Measurements from ENCODE around the gene KIF26B.

KIF26B gene

DNA sequence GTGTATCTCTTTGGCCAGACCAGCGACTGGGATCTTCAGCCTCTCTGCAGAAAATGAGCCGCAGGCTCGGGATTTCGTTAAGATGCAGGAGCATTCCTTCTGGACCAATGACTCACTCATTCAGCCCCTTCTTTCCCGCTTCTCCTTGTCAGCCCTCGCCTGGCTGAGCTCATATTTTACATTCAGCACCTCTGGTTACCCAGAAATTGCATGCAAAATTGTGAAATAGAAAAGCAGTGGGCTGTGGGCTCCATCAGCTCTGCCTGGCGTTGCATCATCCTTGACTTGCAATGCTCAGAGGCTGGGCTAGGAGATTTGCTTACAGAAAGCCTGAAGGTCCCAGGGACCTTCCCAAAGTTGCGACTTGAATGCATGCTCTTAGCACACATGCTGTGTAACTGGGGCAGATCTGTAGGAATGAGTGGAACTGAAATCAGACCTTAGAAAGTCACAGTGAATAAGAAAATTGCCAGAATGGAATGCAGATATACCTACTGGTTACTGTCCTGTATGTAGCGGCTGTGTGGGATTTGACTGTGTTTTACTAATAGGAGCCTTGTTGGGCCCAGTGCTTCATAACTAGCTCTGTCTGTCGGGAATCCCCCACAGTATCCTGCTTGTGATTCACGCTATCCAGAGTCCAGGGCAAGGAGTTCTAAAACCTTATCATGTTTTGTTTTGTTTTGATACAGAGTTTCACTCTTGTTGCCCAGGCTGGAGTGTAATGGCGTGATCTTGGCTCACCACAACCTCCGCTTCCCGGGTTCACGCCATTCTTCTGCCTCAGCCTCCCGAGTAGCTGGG is 444.8 kb downstream of the KIF26B start:
- Histone ChIP-seq H3K4me1 (ENCODE audit: insufficient read depth, insufficient read length) (no peaks in the 10 kb centered on the region), H3K4me3 (ENCODE audit: insufficient read length, low read depth) (no peak overlapping the region), H3K9me3 (ENCODE audit: insufficient read depth, low read length) (no peaks in the 10 kb centered on the region), H3K27me3 (ENCODE audit: insufficient read depth, insufficient read length) (no peaks in the 10 kb centered on the region), H3K9ac (ENCODE audit: insufficient read length, low read depth) (no peak overlapping the region), H3K36me3 (ENCODE audit: insufficient read depth, insufficient read length, low read length) (no peaks in the 10 kb centered on the region)
- TF ChIP-seq YY1 (IDR thresholded peaks at IDR 0.05; ENCODE audit: insufficient read depth, insufficient read length) (no peak), SUZ12 (IDR thresholded peaks at IDR 0.05; ENCODE audit: extremely low read depth, insufficient read depth, insufficient read length) (no peak), ZNF274 (IDR thresholded peaks at IDR 0.05; ENCODE audit: low read depth, low read length) (no peak)
- no peak for DNase-seq (ENCODE audit: low read depth, low spot score)

DNA sequence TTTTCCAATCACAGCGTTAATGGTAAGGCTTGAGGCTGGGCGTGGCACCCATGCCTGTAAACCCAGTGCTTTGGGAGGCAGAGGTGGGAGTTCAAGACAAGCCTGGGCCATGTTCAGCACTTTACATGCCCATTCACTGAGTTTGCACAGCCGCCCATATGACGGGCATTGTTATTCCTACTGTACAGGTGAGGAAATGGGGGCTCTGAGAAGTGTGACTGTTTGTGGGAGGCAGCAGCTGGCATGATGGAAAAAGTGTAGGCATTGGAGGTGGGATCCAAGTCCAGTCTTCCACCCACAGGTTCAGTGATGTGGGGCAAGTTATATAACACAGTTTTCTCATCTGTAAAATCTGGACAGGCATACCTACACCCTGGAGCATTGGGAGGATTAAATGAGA is 445.9 kb downstream of the KIF26B start:
- TF ChIP-seq SUZ12 (IDR thresholded peaks at IDR 0.05; ENCODE audit: extremely low read depth, insufficient read depth, insufficient read length) (no peak), ZNF274 (IDR thresholded peaks at IDR 0.05; ENCODE audit: low read depth, low read length) (no peak), YY1 (IDR thresholded peaks at IDR 0.05; ENCODE audit: insufficient read depth, insufficient read length) (no peak)
- no peaks in the 10 kb centered on the region for H3K27me3 ChIP-seq (ENCODE audit: insufficient read depth, insufficient read length)
- H3K4me1 ChIP-seq (ENCODE audit: insufficient read depth, insufficient read length): peaks cover 6% of the 10 kb centered on the region

DNA sequence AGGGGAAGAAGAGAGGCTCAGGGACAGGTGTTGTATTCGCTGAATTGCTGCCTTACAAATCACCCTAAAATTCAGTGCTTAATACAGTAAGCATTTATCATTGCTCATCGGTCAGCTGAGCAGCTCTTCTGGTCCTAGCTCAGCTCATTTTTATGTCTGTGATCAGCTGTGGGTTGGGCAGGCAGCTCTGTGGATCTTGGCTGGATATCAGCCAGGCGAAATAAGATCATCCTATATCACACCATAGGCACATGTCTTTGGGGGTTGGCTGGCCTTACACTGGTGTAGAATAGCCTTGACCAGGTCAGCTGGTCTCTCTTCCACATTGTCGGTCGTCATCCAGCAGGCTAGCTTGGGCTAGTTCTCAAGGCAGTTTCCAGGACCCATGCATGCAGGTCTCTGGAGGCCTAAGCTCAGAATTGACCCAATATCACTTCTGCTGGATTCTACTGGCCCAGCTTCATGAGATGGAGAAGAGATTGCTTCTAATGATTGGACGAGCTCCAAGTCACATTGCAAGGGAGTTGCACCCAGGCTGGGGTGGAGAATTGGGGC is 448.6 kb downstream of the KIF26B start:
- no peak overlapping the region for H3K9ac ChIP-seq (ENCODE audit: insufficient read length, low read depth)
- no peak for TF ChIP-seq YY1 (IDR thresholded peaks at IDR 0.05; ENCODE audit: insufficient read depth, insufficient read length)
- TF ChIP-seq ZNF274 (IDR thresholded peaks at IDR 0.05; ENCODE audit: low read depth, low read length): no peak
- TF ChIP-seq SUZ12 (IDR thresholded peaks at IDR 0.05; ENCODE audit: extremely low read depth, insufficient read depth, insufficient read length): no peak
- peaks cover 10% of the 10 kb centered on the region for H3K4me1 ChIP-seq (ENCODE audit: insufficient read depth, insufficient read length)
- no peak overlapping the region for H3K4me3 ChIP-seq (ENCODE audit: insufficient read length, low read depth)
- no peaks in the 10 kb centered on the region for H3K27me3 ChIP-seq (ENCODE audit: insufficient read depth, insufficient read length)
- DNase-seq (ENCODE audit: low read depth, low spot score): no peak
- no peaks in the 10 kb centered on the region for H3K36me3 ChIP-seq (ENCODE audit: insufficient read depth, insufficient read length, low read length)
- H3K9me3 ChIP-seq (ENCODE audit: insufficient read depth, low read length): no peaks in the 10 kb centered on the region

More for the DNA sequence above, 445.9 kb downstream of the KIF26B start:
- Histone ChIP-seq H3K4me3 (ENCODE audit: insufficient read length, low read depth) (no peak overlapping the region), H3K36me3 (ENCODE audit: insufficient read depth, insufficient read length, low read length) (no peaks in the 10 kb centered on the region), H3K9me3 (ENCODE audit: insufficient read depth, low read length) (no peaks in the 10 kb centered on the region), H3K9ac (ENCODE audit: insufficient read length, low read depth) (no peak overlapping the region)
- DNase-seq (ENCODE audit: low read depth, low spot score): no peak

DNA sequence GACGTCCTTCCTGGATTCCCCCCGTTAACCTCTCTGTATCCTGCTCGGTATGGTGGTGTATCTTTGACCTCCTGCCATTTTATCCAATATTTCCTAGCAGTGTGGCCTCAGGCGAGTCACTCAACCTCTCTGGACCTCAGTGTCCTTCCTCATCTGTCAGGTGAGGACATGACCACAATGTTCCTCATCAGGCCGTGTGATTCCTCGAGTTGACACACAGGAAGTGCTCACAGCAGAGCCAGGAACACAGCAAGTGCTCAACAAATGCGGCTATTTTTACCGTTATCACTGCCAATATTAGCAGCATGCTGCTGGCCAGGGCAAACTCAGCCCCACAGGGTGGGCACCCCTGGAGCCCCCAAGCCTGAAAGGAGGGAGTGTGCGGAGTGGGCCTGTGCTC is 450.2 kb downstream of the KIF26B start:
- H3K9ac ChIP-seq (ENCODE audit: insufficient read length, low read depth): no peak overlapping the region
- no peaks in the 10 kb centered on the region for H3K27me3 ChIP-seq (ENCODE audit: insufficient read depth, insufficient read length)
- no peak overlapping the region for H3K4me3 ChIP-seq (ENCODE audit: insufficient read length, low read depth)
- DNase-seq (ENCODE audit: low read depth, low spot score): no peak
- H3K4me1 ChIP-seq (ENCODE audit: insufficient read depth, insufficient read length): peaks cover 10% of the 10 kb centered on the region
- no peaks in the 10 kb centered on the region for H3K36me3 ChIP-seq (ENCODE audit: insufficient read depth, insufficient read length, low read length)
- no peaks in the 10 kb centered on the region for H3K9me3 ChIP-seq (ENCODE audit: insufficient read depth, low read length)
- TF ChIP-seq ZNF274 (IDR thresholded peaks at IDR 0.05; ENCODE audit: low read depth, low read length) (no peak), SUZ12 (IDR thresholded peaks at IDR 0.05; ENCODE audit: extremely low read depth, insufficient read depth, insufficient read length) (no peak), YY1 (IDR thresholded peaks at IDR 0.05; ENCODE audit: insufficient read depth, insufficient read length) (no peak)

DNA sequence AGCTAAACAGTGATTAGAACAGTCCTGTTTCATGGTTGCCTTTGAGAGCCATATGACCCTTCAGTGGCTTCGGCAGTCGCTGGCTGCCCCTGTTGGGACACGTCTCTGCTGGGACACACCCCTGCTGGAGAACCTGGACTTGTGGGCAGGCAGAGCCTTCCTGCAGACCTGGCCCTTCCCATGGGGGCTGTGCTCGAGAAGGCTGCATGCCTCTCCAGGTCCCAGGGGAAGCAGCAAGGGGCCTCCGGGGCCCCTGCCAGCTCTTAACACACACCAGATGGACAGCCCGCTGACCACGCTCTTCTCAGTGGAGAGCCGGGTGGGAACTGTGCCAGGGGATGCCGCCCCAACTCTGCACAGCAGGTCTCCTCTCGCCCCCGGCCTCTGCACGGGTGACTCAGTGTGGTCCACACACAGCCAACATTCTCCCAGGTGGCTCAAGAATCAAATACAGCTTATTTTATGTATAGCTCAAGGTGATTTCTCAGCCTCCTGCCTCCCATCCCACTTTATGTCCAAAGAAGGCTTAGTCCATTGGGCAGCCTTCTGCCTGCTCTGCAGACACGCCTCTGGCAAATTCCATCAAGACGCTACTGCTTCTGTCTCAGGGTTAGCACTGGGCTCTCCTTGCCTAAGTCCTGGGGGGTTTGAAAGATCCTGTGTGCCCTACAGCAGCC is 450.8 kb downstream of the KIF26B start:
- Histone ChIP-seq H3K9ac (ENCODE audit: insufficient read length, low read depth) (no peak overlapping the region), H3K36me3 (ENCODE audit: insufficient read depth, insufficient read length, low read length) (no peaks in the 10 kb centered on the region), H3K4me1 (ENCODE audit: insufficient read depth, insufficient read length) (peaks cover 10% of the 10 kb centered on the region), H3K27me3 (ENCODE audit: insufficient read depth, insufficient read length) (no peaks in the 10 kb centered on the region), H3K9me3 (ENCODE audit: insufficient read depth, low read length) (no peaks in the 10 kb centered on the region), H3K4me3 (ENCODE audit: insufficient read length, low read depth) (no peak overlapping the region)
- TF ChIP-seq YY1 (IDR thresholded peaks at IDR 0.05; ENCODE audit: insufficient read depth, insufficient read length) (no peak), ZNF274 (IDR thresholded peaks at IDR 0.05; ENCODE audit: low read depth, low read length) (no peak), SUZ12 (IDR thresholded peaks at IDR 0.05; ENCODE audit: extremely low read depth, insufficient read depth, insufficient read length) (no peak)
- DNase-seq (ENCODE audit: low read depth, low spot score): no peak

DNA sequence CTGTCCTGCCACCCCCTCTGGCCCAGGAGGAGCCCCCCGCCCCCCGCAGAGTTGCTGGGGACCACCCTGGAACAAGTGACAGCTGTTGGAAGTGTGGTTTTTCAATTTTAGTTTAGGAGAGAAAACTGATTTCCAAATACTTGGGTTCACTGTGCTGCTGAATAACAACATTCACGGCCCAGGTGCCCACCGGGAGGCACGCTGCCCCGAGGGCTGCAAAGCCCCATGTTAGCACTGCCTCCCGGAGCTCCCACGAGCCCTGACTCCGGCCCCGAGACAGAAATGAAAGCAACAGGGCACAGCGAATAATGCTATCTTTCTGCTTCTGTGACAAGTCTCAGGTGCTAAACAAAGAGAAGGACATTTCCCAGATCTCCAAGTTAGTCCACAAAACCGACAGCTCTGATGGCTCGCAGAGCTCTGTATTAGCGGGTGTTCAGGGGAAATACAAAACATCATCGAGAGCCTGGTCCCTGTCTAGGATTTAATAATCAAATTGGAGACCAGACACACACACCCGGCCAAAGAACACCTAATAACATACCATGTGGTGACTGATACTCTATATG is 451.5 kb downstream of the KIF26B start:
- DNase-seq (ENCODE audit: low read depth, low spot score): no peak
- no peak for TF ChIP-seq SUZ12 (IDR thresholded peaks at IDR 0.05; ENCODE audit: extremely low read depth, insufficient read depth, insufficient read length)
- no peak for TF ChIP-seq YY1 (IDR thresholded peaks at IDR 0.05; ENCODE audit: insufficient read depth, insufficient read length)
- no peak for TF ChIP-seq ZNF274 (IDR thresholded peaks at IDR 0.05; ENCODE audit: low read depth, low read length)
- H3K27me3 ChIP-seq (ENCODE audit: insufficient read depth, insufficient read length): no peaks in the 10 kb centered on the region

DNA sequence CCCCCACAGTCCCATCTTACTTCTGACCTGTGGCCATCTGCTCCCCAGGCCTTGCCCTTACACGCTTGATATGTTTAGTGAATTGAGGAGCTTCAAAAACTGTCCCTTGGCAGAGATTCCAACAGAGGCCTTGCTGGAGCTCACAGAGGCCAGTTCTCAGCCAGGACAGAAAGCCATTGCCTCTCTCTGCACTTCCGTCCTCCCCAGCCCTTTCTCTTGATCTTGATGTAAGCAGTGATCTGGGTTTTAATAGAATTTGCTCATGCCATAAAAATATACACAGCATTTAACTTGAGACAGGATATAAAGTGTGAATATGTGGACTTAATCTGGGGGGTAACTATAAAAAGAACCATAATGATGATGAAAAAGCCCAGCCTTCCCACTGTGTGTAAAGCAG is 453.5 kb downstream of the KIF26B start:
- no peaks in the 10 kb centered on the region for H3K9me3 ChIP-seq (ENCODE audit: insufficient read depth, low read length)
- no peak for DNase-seq (ENCODE audit: low read depth, low spot score)
- H3K9ac ChIP-seq (ENCODE audit: insufficient read length, low read depth): no peak overlapping the region
- TF ChIP-seq ZNF274 (IDR thresholded peaks at IDR 0.05; ENCODE audit: low read depth, low read length) (no peak), SUZ12 (IDR thresholded peaks at IDR 0.05; ENCODE audit: extremely low read depth, insufficient read depth, insufficient read length) (no peak), YY1 (IDR thresholded peaks at IDR 0.05; ENCODE audit: insufficient read depth, insufficient read length) (no peak)
- H3K27me3 ChIP-seq (ENCODE audit: insufficient read depth, insufficient read length): no peaks in the 10 kb centered on the region
- no peaks in the 10 kb centered on the region for H3K36me3 ChIP-seq (ENCODE audit: insufficient read depth, insufficient read length, low read length)
- peaks cover 10% of the 10 kb centered on the region for H3K4me1 ChIP-seq (ENCODE audit: insufficient read depth, insufficient read length)
- no peak overlapping the region for H3K4me3 ChIP-seq (ENCODE audit: insufficient read length, low read depth)

More for the DNA sequence above, 451.5 kb downstream of the KIF26B start:
- Histone ChIP-seq H3K9me3 (ENCODE audit: insufficient read depth, low read length) (no peaks in the 10 kb centered on the region), H3K36me3 (ENCODE audit: insufficient read depth, insufficient read length, low read length) (no peaks in the 10 kb centered on the region), H3K9ac (ENCODE audit: insufficient read length, low read depth) (no peak overlapping the region), H3K4me3 (ENCODE audit: insufficient read length, low read depth) (no peak overlapping the region), H3K4me1 (ENCODE audit: insufficient read depth, insufficient read length) (peaks cover 10% of the 10 kb centered on the region)

Measured in NT2/D1 (cell line).